ENCODE data around the gene GIGYF2.

GIGYF2 gene

GRCh38 chr2:232761301-232761907, 64.3 kb downstream of the GIGYF2 start:
- peak in 1 of 2 donors; percentile 6 for DNase-seq (ENCODE audit: low read depth in 2 of 2)

GRCh38 chr2:232767866-232768265, 70.7 kb downstream of the GIGYF2 start:
- DNase-seq (ENCODE audit: low read depth in 2 of 2) = no peak

- DNase-seq (ENCODE audit: low read depth in 2 of 2) = no peak
These were observed 73.1 kb downstream of the GIGYF2 start for GRCh38 chr2:232770207-232770606.

- no peak for DNase-seq (ENCODE audit: low read depth in 2 of 2)
These were observed 74.7 kb downstream of the GIGYF2 start for GRCh38 chr2:232771870-232772269.

GRCh38 chr2:232772531-232772930, 75.4 kb downstream of the GIGYF2 start:
- DNase-seq (ENCODE audit: low read depth in 2 of 2) = no peak

- DNase-seq (ENCODE audit: low read depth in 2 of 2) = no peak
These were observed 76.7 kb downstream of the GIGYF2 start for GRCh38 chr2:232773815-232774214.

- DNase-seq (ENCODE audit: low read depth in 2 of 2) = no peak
These were observed 79.3 kb downstream of the GIGYF2 start, which contains the start of gene KCNJ13 for GRCh38 chr2:232776435-232776834. TSS of gene KCNJ13 (minus strand) at chr2:232776565. CDS start at chr2:232771362, 5,203 bp downstream.

- no peak for DNase-seq (ENCODE audit: low read depth in 2 of 2)
These were observed 80.1 kb downstream of the GIGYF2 start for GRCh38 chr2:232777276-232777675.

- no peak for DNase-seq (ENCODE audit: low read depth in 2 of 2)
These were observed 82.3 kb downstream of the GIGYF2 start for GRCh38 chr2:232779465-232779864.

GRCh38 chr2:232779934-232780333, 82.8 kb downstream of the GIGYF2 start:
- DNase-seq (ENCODE audit: low read depth in 2 of 2) = no peak

GRCh38 chr2:232781765-232782164, 84.6 kb downstream of the GIGYF2 start:
- peak in 1 of 2 donors; percentile 9 for DNase-seq (ENCODE audit: low read depth in 2 of 2)

- no peak for DNase-seq (ENCODE audit: low read depth in 2 of 2)
These were observed 86.1 kb downstream of the GIGYF2 start for GRCh38 chr2:232783278-232783677.

GRCh38 chr2:232787806-232788205, 90.7 kb downstream of the GIGYF2 start:
- DNase-seq (ENCODE audit: low read depth in 2 of 2) = no peak

GRCh38 chr2:232789082-232789481, 92.0 kb downstream of the GIGYF2 start:
- DNase-seq (ENCODE audit: low read depth in 2 of 2) = no peak

- no peak for DNase-seq (ENCODE audit: low read depth in 2 of 2)
These were observed 94.4 kb downstream of the GIGYF2 start for GRCh38 chr2:232791518-232791917.

- DNase-seq (ENCODE audit: low read depth in 2 of 2) = no peak
These were observed 96.1 kb downstream of the GIGYF2 start for GRCh38 chr2:232793271-232793670.

- no peak for DNase-seq (ENCODE audit: low read depth in 2 of 2)
These were observed 97.8 kb downstream of the GIGYF2 start for GRCh38 chr2:232794981-232795380.

- DNase-seq (ENCODE audit: low read depth in 2 of 2) = no peak
These were observed 98.8 kb downstream of the GIGYF2 start for GRCh38 chr2:232795920-232796319.

- DNase-seq (ENCODE audit: low read depth in 2 of 2) = no peak
These were observed 101.1 kb downstream of the GIGYF2 start for GRCh38 chr2:232798187-232798586.

GRCh38 chr2:232800166-232800565, 103.0 kb downstream of the GIGYF2 start:
- no peak for DNase-seq (ENCODE audit: low read depth in 2 of 2)

- DNase-seq (ENCODE audit: low read depth in 2 of 2) = no peak
These were observed 105.0 kb downstream of the GIGYF2 start for GRCh38 chr2:232802091-232802490.

- DNase-seq (ENCODE audit: low read depth in 2 of 2) = no peak
These were observed 112.4 kb downstream of the GIGYF2 start for GRCh38 chr2:232809349-232810124.

GRCh38 chr2:232810444-232810843, 113.3 kb downstream of the GIGYF2 start:
- no peak for DNase-seq (ENCODE audit: low read depth in 2 of 2)

Measured in stimulated activated CD4-positive, alpha-beta T cell treated with anti-CD3 and anti-CD28 coated beads, Interleukin-1b, Interleukin-23, amount 100 ng/mL, for 4 hours (primary cell).